CD14-positive monocyte (primary cell): Measurements from ENCODE around the gene BTG2. TPM values are rescaled to one million over a fixed set of nuclear protein-coding genes. Genes with fewer than 3 reads are reported as not detected.

ENCODE experiments used
- DNase-seq, 3 donors: peaks; one replicate each; pipeline ENCODE4 v3.0.0-alpha.2; 2011 to 2022
- H2AFZ ChIP-seq: 2 replicates; pipeline ENCODE4 v1.6.0; 2012; ENCODE audit warnings: mild to moderate bottlenecking, low read depth, low read length, inconsistent platforms; ENCODE audit not compliant: insufficient read depth, poor library complexity, severe bottlenecking
- H3K27ac ChIP-seq, 2 donors: 1 replicate in 1 of 2; 2 replicates in 1 of 2; pipeline ENCODE4 v1.5.1; 2012 to 2013; ENCODE audit warnings: low read length in 2 of 2, control low read depth in 1 of 2, inconsistent platforms in 1 of 2, low read depth in 1 of 2, mild to moderate bottlenecking in 1 of 2
- H3K27me3 ChIP-seq, 2 donors: one replicate each; pipeline versions ENCODE4 v1.6.0 to v1.6.1; 2011 to 2013; ENCODE audit warnings: low read length in 2 of 2; ENCODE audit not compliant: control insufficient read depth in 2 of 2, insufficient read depth in 2 of 2
- H3K36me3 ChIP-seq, 2 donors: replicated peaks in 1 of 2; 1 replicate in 1 of 2; 2 replicates in 1 of 2; pipeline versions ENCODE4 v1.5.1 to v1.6.1; 2012 to 2013; ENCODE audit warnings: low read length in 2 of 2, control low read depth in 1 of 2, inconsistent platforms in 1 of 2, mild to moderate bottlenecking in 1 of 2; ENCODE audit not compliant: insufficient read depth in 2 of 2, control insufficient read depth in 1 of 2
- H3K4me1 ChIP-seq, 2 donors: 1 replicate in 1 of 2; 2 replicates in 1 of 2; pipeline versions ENCODE4 v1.5.1 to v1.6.1; 2012 to 2013; ENCODE audit warnings: low read length in 2 of 2, control low read depth in 1 of 2, inconsistent platforms in 1 of 2, mild to moderate bottlenecking in 1 of 2, moderate library complexity in 1 of 2; ENCODE audit not compliant: insufficient read depth in 2 of 2, control insufficient read depth in 1 of 2
- H3K4me2 ChIP-seq: replicated peaks from 2 replicates; pipeline ENCODE3; 2012; ENCODE audit warnings: low read length, moderate library complexity, mild to moderate bottlenecking; ENCODE audit not compliant: poor library complexity, severe bottlenecking; ENCODE audit errors: extremely low read depth
- H3K4me3 ChIP-seq, 3 experiments: fragments of 200-600 bp in 1 of 3; sonication (generic) in 1 of 3; replicated peaks in 1 of 3; 1 replicate in 2 of 3; 2 replicates in 1 of 3; pipeline ENCODE4 v1.5.1; 2011 to 2013; ENCODE audit warnings: low read length in 3 of 3, mild to moderate bottlenecking in 3 of 3, control low read depth in 2 of 3, low read depth in 2 of 3, inconsistent platforms in 1 of 3, moderate library complexity in 1 of 3
- H3K79me2 ChIP-seq: 2 replicates; pipeline ENCODE4 v1.6.0; 2012; ENCODE audit warnings: mild to moderate bottlenecking, control low read depth, inconsistent platforms, low read length, moderate library complexity; ENCODE audit not compliant: insufficient read depth
- H3K9ac ChIP-seq: 2 replicates; pipeline ENCODE4 v1.6.0; 2017; ENCODE audit warnings: low read length, mild to moderate bottlenecking; ENCODE audit not compliant: insufficient read depth, poor library complexity, severe bottlenecking
- H3K9me3 ChIP-seq, 2 donors: replicated peaks in 1 of 2; 1 replicate in 1 of 2; 2 replicates in 1 of 2; pipeline versions ENCODE4 v1.5.1 to v1.6.1; 2012 to 2013; ENCODE audit warnings: low read length in 2 of 2, control low read depth in 1 of 2; ENCODE audit not compliant: control insufficient read depth in 1 of 2, insufficient read depth in 1 of 2
- H4K20me1 ChIP-seq: 2 replicates; pipeline ENCODE4 v1.6.0; 2012; ENCODE audit warnings: mild to moderate bottlenecking, low read length, control low read depth, moderate library complexity; ENCODE audit not compliant: insufficient read depth
- H3K27ac Mint-ChIP-seq, 7 donors: one replicate each; pipeline ENCODE4 v1.8.0; 2020; ENCODE audit warnings: mild to moderate bottlenecking in 7 of 7, mixed read lengths in 7 of 7, moderate library complexity in 6 of 7, inconsistent platforms in 2 of 7
- H3K27me3 Mint-ChIP-seq, 3 donors: one replicate each; pipeline ENCODE4 v1.8.0; 2021 to 2022; ENCODE audit warnings: low read depth in 3 of 3, mild to moderate bottlenecking in 3 of 3, mixed read lengths in 3 of 3, moderate library complexity in 3 of 3, inconsistent platforms in 1 of 3
- H3K36me3 Mint-ChIP-seq, 2 donors: one replicate each; pipeline ENCODE4 v1.8.0; 2020; ENCODE audit warnings: mixed read lengths in 2 of 2, inconsistent platforms in 1 of 2, mild to moderate bottlenecking in 1 of 2
- H3K4me1 Mint-ChIP-seq: one replicate; pipeline ENCODE4 v1.8.0; 2020; ENCODE audit warnings: mild to moderate bottlenecking, mixed read lengths
- H3K4me3 Mint-ChIP-seq, 2 donors: one replicate each; pipeline ENCODE4 v1.8.0; 2020; ENCODE audit warnings: mild to moderate bottlenecking in 2 of 2, mixed read lengths in 2 of 2, moderate library complexity in 1 of 2
- H3K9me3 Mint-ChIP-seq, 7 donors: one replicate each; pipeline ENCODE4 v1.8.0; 2020 to 2022; ENCODE audit warnings: mixed read lengths in 7 of 7, mild to moderate bottlenecking in 6 of 7, moderate library complexity in 6 of 7, inconsistent platforms in 2 of 7
- WGBS: methylation state at CpG from one replicate; pipeline ENCODE4 v1.1.5; 2013; ENCODE audit warnings: missing lambda C conversion rate; ENCODE audit not compliant: insufficient coverage; 5-methylcytosine and 5-hydroxymethylcytosine counted together
- intact Hi-C, 2 donors: fragments of 100-400 bp; cut with micrococcal nuclease; formaldehyde crosslinking; loops; one replicate each; pipeline versions ENCODE4 v1.15.0 to v1.15.1; 2023
- polyA plus RNA-seq, 3 donors: library from polyadenylated mRNA; depleted of rRNA in 1 of 3; unstranded in 2 of 3; stranded (reverse) in 1 of 3; fragments of 300-500 nt in 2 of 3; fragments of >200 nt in 1 of 3; fragmentation: Illumina TruSeq in 2 of 3; gene quantifications; 1 replicate in 2 of 3; 2 replicates in 1 of 3; pipeline ENCODE4 v1.2.3, GENCODE V29; 2012 to 2021
- TF ChIP-seq, protein P1 (sequence below): fragments of 200-600 bp; IDR thresholded peaks from one replicate; pipeline ENCODE4 v1.8.0; 2022; ENCODE audit warnings: antibody characterized with exemption, mild to moderate bottlenecking

The BTG2 gene
- polyA plus RNA-seq, 3 donors, result 293 to 539 (median 483) TPM

DNA sequence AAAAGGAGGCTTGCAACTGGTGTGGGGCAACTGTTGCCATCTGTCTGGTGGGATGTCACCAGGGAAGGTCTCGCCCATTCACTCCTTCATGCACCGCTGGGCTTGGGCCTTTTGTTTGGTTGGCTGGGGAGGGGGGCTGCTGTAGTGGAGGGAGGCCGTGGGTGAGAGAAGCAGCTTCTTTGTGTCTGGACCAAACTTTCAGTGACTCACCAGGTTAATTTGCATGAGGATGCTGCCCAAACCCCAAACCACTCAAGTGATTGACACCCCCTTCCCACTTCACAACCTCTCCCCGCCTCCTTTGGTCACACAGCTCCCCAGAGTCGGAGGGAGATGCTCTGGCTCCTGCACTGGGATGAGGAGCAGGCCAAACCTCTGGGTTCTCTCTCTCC, 19.7 kb downstream of the BTG2 start:
- intact Hi-C loops, result loop anchor here in 1 of 2 donors (2.0 to 5.0 kb wide), 2 partner anchors 38 to 50 kb away; no protein-coding TSS in a partner anchor
- peak overlapping the region; percentile 81 to 93 for H3K27ac ChIP-seq
- DNase-seq, result peak; percentile 70 to 79 (median 73)
- H3K4me2 ChIP-seq, result peak overlapping the region; percentile 87
- TF ChIP-seq, protein P1, sequence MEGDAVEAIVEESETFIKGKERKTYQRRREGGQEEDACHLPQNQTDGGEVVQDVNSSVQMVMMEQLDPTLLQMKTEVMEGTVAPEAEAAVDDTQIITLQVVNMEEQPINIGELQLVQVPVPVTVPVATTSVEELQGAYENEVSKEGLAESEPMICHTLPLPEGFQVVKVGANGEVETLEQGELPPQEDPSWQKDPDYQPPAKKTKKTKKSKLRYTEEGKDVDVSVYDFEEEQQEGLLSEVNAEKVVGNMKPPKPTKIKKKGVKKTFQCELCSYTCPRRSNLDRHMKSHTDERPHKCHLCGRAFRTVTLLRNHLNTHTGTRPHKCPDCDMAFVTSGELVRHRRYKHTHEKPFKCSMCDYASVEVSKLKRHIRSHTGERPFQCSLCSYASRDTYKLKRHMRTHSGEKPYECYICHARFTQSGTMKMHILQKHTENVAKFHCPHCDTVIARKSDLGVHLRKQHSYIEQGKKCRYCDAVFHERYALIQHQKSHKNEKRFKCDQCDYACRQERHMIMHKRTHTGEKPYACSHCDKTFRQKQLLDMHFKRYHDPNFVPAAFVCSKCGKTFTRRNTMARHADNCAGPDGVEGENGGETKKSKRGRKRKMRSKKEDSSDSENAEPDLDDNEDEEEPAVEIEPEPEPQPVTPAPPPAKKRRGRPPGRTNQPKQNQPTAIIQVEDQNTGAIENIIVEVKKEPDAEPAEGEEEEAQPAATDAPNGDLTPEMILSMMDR, result no peak
- no peaks in the 10 kb centered on the region for H4K20me1 ChIP-seq
- H3K9me3 Mint-ChIP-seq, result no peaks in the 10 kb centered on the region
- no peaks in the 10 kb centered on the region for H3K36me3 ChIP-seq
- H3K9me3 ChIP-seq, result no peaks in the 10 kb centered on the region
- H3K36me3 Mint-ChIP-seq, result no peaks in the 10 kb centered on the region
- peaks cover 5% of the 10 kb centered on the region for H3K79me2 ChIP-seq
- peaks cover 82 to 84% of the 10 kb centered on the region in 2 donors for H3K4me1 ChIP-seq
- peak overlapping the region; percentile 66 to 80 for H3K4me3 Mint-ChIP-seq
- peaks cover 77% of the 10 kb centered on the region for H3K4me1 Mint-ChIP-seq
- H3K27ac Mint-ChIP-seq, result peak overlapping the region; percentile 94 to 98 (median 95)
- H3K27me3 Mint-ChIP-seq, result peaks cover 0 to 2% (median 0%) of the 10 kb centered on the region in 3 donors
- H3K4me3 ChIP-seq, result peak overlapping the region in 2 of 3 experiments; percentile 17 to 74
- peak overlapping the region; percentile 46 for H3K9ac ChIP-seq
- no peaks in the 10 kb centered on the region for H3K27me3 ChIP-seq
- 0% methylated on average over 2 of the region's 5 CpGs for WGBS
- H2AFZ ChIP-seq, result peak overlapping the region; percentile 39

DNA sequence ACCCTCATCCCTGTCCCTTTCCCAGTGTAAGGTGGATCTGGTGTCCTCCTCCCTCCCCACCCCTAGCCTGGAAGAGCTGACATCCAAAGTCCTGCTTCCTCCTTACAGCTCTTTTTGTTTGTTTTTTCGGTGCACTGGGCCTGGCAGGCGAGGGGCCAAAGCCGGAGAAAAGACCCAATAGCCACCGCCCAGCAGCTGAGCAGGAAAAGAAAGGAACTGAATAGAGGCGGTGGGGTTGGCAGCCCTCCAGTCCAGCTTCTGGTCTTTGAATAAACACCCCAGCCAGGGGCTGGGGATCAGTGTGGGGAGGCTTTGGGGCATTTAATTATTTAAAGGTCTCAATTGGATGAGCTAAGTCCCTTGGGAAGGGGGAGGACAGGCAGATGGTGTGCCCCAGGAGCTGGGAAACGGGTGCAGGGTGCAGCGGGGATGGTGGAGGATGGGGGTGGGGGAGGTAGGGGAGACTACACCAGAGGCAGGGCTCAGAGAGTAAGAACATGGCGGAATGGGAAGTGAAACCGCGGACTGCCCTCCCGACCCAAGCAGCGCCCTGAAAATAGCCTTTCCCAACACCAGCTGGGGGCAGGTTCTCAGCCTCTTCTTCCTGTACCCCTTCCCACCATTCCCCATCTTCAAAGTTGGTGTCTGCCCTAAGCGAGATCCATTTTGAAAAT, 20.2 kb downstream of the BTG2 start:
- H3K4me1 ChIP-seq, result peaks cover 76 to 79% of the 10 kb centered on the region in 2 donors
- TF ChIP-seq, protein P1, result no peak
- H4K20me1 ChIP-seq, result no peaks in the 10 kb centered on the region
- no peaks in the 10 kb centered on the region for H3K36me3 Mint-ChIP-seq
- DNase-seq, result peak; percentile 75 to 89 (median 87)
- peak overlapping the region in 2 of 3 experiments; percentile 17 to 74 for H3K4me3 ChIP-seq
- H3K27me3 Mint-ChIP-seq, result peaks cover 0 to 2% (median 0%) of the 10 kb centered on the region in 3 donors
- intact Hi-C loops, result loop anchor here in 1 of 2 donors (2.0 to 5.0 kb wide), 2 partner anchors 38 to 51 kb away; no protein-coding TSS in a partner anchor
- H3K9ac ChIP-seq, result peak overlapping the region; percentile 46
- H3K9me3 ChIP-seq, result no peaks in the 10 kb centered on the region
- no peaks in the 10 kb centered on the region for H3K9me3 Mint-ChIP-seq
- H3K36me3 ChIP-seq, result no peaks in the 10 kb centered on the region
- H3K27ac Mint-ChIP-seq, result peak overlapping the region; percentile 94 to 98 (median 95)
- 0% methylated on average over 7 of the region's 13 CpGs for WGBS
- peak overlapping the region; percentile 39 for H2AFZ ChIP-seq
- H3K4me3 Mint-ChIP-seq, result peak overlapping the region; percentile 66 to 80
- H3K27ac ChIP-seq, result peak overlapping the region; percentile 81 to 93
- H3K27me3 ChIP-seq, result no peaks in the 10 kb centered on the region
- peak overlapping the region; percentile 87 for H3K4me2 ChIP-seq
- peaks cover 5% of the 10 kb centered on the region for H3K79me2 ChIP-seq
- H3K4me1 Mint-ChIP-seq, result peaks cover 71% of the 10 kb centered on the region
